ENCODE data around the gene TSC2. TPM values are rescaled to one million over a fixed set of nuclear protein-coding genes. Genes with fewer than 3 reads are reported as not detected.

TSC2 gene
- total and polyA plus RNA-seq, 2 experiments from 2014 or later, result 41.8 to 78.7 TPM

DNA sequence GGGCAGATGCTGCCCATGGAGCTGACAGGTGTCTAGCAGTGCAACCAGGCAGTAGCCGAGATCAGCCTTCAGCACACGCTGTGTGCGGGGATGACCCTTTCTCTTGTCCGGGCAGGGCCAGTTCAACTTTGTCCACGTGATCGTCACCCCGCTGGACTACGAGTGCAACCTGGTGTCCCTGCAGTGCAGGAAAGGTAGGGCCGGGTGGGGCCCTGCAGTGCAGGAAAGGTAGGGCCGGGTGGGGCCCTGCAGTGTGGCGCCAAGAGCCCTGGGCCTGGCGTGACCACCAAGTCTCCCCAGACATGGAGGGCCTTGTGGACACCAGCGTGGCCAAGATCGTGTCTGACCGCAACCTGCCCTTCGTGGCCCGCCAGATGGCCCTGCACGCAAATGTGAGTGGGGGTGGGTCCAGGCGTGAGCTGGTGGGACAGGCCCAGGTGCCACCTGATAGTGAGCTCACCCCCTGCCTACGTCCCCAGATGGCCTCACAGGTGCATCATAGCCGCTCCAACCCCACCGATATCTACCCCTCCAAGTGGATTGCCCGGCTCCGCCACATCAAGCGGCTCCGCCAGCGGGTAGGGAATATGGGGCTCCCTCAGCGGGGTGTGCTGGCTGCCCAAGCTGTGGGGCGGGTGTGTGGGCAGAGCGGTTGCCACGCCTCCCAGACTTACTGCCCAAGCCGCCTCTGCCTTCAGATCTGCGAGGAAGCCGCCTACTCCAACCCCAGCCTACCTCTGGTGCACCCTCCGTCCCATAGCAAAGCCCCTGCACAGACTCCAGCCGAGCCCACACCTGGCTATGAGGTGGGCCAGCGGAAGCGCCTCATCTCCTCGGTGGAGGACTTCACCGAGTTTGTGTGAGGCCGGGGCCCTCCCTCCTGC lies 40.2 kb downstream of the TSC2 start:
- Histone ChIP-seq H2AFZ (no peak overlapping the region), H3K9me2 (replicated peaks; ENCODE audit: insufficient read depth) (no peaks in the 10 kb centered on the region), H3K79me2 (no peaks in the 10 kb centered on the region), H4K20me1 (ENCODE audit: insufficient read depth, poor library complexity, severe bottlenecking) (peaks cover 7% of the 10 kb centered on the region), H3K9me3 (ENCODE audit: low read depth) (no peaks in the 10 kb centered on the region), H3K4me1 (ENCODE audit: insufficient read depth) (peaks cover 9% of the 10 kb centered on the region), H3K36me3 (replicated peaks; ENCODE audit: insufficient read depth, low read depth) (no peaks in the 10 kb centered on the region), H3K27me3 (no peaks in the 10 kb centered on the region), H3K27ac (no peak overlapping the region), H3K4me3 (no peak overlapping the region), H3K4me2 (no peak overlapping the region)
- no peak for TF ChIP-seq CTCF (IDR thresholded peaks at IDR 0.05; ENCODE audit: poor library complexity)
- TF ChIP-seq EZH2phosphoT487 (IDR thresholded peaks at IDR 0.05; ENCODE audit: low read depth, severe bottlenecking, unreplicated experiment), result no peak
- TF ChIP-seq EZH2 (IDR thresholded peaks at IDR 0.05; ENCODE audit: borderline replicate concordance), result no peak
- no peak for DNase-seq (ENCODE audit: low spot score)
- 93% methylated on average over 40 of the region's 41 CpGs for WGBS (ENCODE audit: low lambda C conversion rate, missing lambda C conversion rate)

- no peak overlapping the region for H3K4me2 ChIP-seq
- WGBS (ENCODE audit: low lambda C conversion rate, missing lambda C conversion rate), result 91% methylated on average over 20 of the region's 20 CpGs
- no peaks in the 10 kb centered on the region for H3K27me3 ChIP-seq
- H3K9me3 ChIP-seq (ENCODE audit: low read depth), result no peaks in the 10 kb centered on the region
- TF ChIP-seq CTCF (IDR thresholded peaks at IDR 0.05; ENCODE audit: poor library complexity) (no peak), EZH2 (IDR thresholded peaks at IDR 0.05; ENCODE audit: borderline replicate concordance) (no peak), EZH2phosphoT487 (IDR thresholded peaks at IDR 0.05; ENCODE audit: low read depth, severe bottlenecking, unreplicated experiment) (no peak)
- H4K20me1 ChIP-seq (ENCODE audit: insufficient read depth, poor library complexity, severe bottlenecking), result peaks cover 7% of the 10 kb centered on the region
- H3K9me2 ChIP-seq (replicated peaks; ENCODE audit: insufficient read depth), result no peaks in the 10 kb centered on the region
- peaks cover 9% of the 10 kb centered on the region for H3K4me1 ChIP-seq (ENCODE audit: insufficient read depth)
- no peaks in the 10 kb centered on the region for H3K79me2 ChIP-seq
- H3K27ac ChIP-seq, result no peak overlapping the region
- H3K36me3 ChIP-seq (replicated peaks; ENCODE audit: insufficient read depth, low read depth), result no peaks in the 10 kb centered on the region
- H2AFZ ChIP-seq, result no peak overlapping the region
- peak; percentile 3 for DNase-seq (ENCODE audit: low spot score)
- H3K4me3 ChIP-seq, result no peak overlapping the region
Observed at GRCh38 chr16:2088759-2089358, 41.1 kb downstream of the TSC2 start.

DNA sequence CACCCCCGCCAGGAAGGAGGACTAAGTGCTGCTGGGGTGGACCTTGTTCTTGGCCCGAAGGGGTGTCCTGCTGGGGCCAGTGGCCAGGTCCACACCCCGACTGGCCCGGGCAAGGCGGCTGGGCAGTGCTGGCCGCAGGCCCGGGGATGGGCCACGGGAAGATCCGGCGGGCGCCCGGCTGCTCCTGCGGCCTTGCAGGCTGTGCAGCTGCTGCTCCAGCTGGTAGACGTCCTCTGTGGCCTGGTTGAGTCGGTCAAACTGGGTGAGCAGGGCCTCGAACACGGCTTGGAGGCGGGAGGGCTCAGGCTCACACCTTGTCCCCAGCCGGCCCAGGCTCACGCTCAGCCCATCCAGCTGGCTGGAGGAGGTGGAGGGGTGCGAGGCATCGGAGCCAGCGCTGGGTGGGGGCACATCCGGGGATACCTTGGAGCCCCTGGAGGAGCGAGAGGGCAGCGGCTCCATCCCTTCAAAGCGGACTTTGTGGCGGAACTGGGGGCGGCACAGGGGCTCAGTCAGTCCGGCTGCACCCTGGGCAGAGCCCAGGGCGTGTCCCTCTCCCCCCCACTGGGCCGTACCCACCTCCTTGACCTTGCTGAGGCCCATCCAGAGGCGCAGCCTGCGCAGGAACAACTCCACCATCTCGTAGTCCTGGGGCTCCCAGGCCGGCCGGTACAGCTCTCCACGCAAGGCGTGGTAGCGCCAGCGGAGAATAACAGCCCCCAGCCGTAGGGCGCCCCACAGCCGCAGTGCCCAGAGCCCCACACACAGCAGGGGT lies 42.1 kb downstream of the TSC2 start:
- Histone ChIP-seq H3K27ac (peak overlapping the region; percentile 66), H4K20me1 (ENCODE audit: insufficient read depth, poor library complexity, severe bottlenecking) (peaks cover 7% of the 10 kb centered on the region), H3K4me2 (peak overlapping the region; percentile 79), H3K27me3 (no peaks in the 10 kb centered on the region), H3K9me3 (ENCODE audit: low read depth) (no peaks in the 10 kb centered on the region), H3K4me1 (ENCODE audit: insufficient read depth) (peaks cover 9% of the 10 kb centered on the region), H3K4me3 (no peak overlapping the region), H3K36me3 (replicated peaks; ENCODE audit: insufficient read depth, low read depth) (no peaks in the 10 kb centered on the region), H3K79me2 (no peaks in the 10 kb centered on the region), H3K9me2 (replicated peaks; ENCODE audit: insufficient read depth) (no peaks in the 10 kb centered on the region), H2AFZ (no peak overlapping the region)
- DNase-seq (ENCODE audit: low spot score), result peak; percentile 7
- 98% methylated on average over 41 of the region's 44 CpGs for WGBS (ENCODE audit: low lambda C conversion rate, missing lambda C conversion rate)
- TF ChIP-seq CTCF (IDR thresholded peaks at IDR 0.05; ENCODE audit: poor library complexity) (no peak), EZH2phosphoT487 (IDR thresholded peaks at IDR 0.05; ENCODE audit: low read depth, severe bottlenecking, unreplicated experiment) (no peak), EZH2 (IDR thresholded peaks at IDR 0.05; ENCODE audit: borderline replicate concordance) (no peak)

All from hepatocyte (in vitro differentiated cells).